Measurements from ENCODE around the gene NT5E.

NT5E gene

DNA sequence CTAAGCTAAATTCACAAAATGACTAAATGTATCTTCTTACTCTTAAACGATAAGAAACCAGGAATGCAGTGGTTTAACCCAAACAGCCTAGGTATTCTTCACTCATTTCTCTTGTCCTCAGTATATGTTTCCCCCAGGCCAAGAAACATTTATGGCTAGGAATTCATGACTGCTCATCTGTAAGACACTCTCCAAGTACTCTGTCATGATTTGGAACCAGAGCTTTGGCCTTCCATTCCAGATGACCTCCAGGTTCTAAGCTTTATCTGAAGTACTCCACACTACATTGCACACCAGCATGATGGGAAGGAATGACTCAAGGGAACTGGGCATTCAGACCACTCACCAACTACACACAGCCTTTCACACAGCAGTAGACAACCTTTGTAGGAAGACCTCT lies 29.3 kb downstream of the NT5E start:
- no peaks in the 10 kb centered on the region for H3K9me2 ChIP-seq (replicated peaks; ENCODE audit: insufficient read depth, low read length)
- H3K9me3 ChIP-seq (replicated peaks; ENCODE audit: insufficient read depth, low read length): no peaks in the 10 kb centered on the region
- no peak for DNase-seq
- H3K79me2 ChIP-seq (ENCODE audit: low read length): no peaks in the 10 kb centered on the region
- no peak overlapping the region for H3K27ac ChIP-seq (ENCODE audit: low read length)
- no peaks in the 10 kb centered on the region for H3K36me3 ChIP-seq (replicated peaks; ENCODE audit: insufficient read depth, low read length)
- H3F3A ChIP-seq (ENCODE audit: insufficient read depth, low read length): no peaks in the 10 kb centered on the region
- TF ChIP-seq, protein P1, sequence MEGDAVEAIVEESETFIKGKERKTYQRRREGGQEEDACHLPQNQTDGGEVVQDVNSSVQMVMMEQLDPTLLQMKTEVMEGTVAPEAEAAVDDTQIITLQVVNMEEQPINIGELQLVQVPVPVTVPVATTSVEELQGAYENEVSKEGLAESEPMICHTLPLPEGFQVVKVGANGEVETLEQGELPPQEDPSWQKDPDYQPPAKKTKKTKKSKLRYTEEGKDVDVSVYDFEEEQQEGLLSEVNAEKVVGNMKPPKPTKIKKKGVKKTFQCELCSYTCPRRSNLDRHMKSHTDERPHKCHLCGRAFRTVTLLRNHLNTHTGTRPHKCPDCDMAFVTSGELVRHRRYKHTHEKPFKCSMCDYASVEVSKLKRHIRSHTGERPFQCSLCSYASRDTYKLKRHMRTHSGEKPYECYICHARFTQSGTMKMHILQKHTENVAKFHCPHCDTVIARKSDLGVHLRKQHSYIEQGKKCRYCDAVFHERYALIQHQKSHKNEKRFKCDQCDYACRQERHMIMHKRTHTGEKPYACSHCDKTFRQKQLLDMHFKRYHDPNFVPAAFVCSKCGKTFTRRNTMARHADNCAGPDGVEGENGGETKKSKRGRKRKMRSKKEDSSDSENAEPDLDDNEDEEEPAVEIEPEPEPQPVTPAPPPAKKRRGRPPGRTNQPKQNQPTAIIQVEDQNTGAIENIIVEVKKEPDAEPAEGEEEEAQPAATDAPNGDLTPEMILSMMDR (IDR thresholded peaks at IDR 0.05; ENCODE audit: low read length): no peak
- TF ChIP-seq EZH2 (optimal IDR thresholded peaks at IDR 0.05; ENCODE audit: low read depth, low read length): no peak
- no peak for TF ChIP-seq EZH2phosphoT487 (IDR thresholded peaks at IDR 0.05; ENCODE audit: low read length)
- H2AFZ ChIP-seq (ENCODE audit: low read length): no peak overlapping the region
- no peaks in the 10 kb centered on the region for H3K27me3 ChIP-seq (replicated peaks; ENCODE audit: insufficient read depth, low read length)
- H3K4me3 ChIP-seq (ENCODE audit: low read length): no peak overlapping the region
- no peak overlapping the region for H3K9ac ChIP-seq (ENCODE audit: low read length)
- H3K4me1 ChIP-seq (ENCODE audit: low read length): no peaks in the 10 kb centered on the region
- H4K20me1 ChIP-seq (ENCODE audit: insufficient read depth, low read length): no peaks in the 10 kb centered on the region
- H3K4me2 ChIP-seq (ENCODE audit: low read depth, low read length): no peak overlapping the region

DNA sequence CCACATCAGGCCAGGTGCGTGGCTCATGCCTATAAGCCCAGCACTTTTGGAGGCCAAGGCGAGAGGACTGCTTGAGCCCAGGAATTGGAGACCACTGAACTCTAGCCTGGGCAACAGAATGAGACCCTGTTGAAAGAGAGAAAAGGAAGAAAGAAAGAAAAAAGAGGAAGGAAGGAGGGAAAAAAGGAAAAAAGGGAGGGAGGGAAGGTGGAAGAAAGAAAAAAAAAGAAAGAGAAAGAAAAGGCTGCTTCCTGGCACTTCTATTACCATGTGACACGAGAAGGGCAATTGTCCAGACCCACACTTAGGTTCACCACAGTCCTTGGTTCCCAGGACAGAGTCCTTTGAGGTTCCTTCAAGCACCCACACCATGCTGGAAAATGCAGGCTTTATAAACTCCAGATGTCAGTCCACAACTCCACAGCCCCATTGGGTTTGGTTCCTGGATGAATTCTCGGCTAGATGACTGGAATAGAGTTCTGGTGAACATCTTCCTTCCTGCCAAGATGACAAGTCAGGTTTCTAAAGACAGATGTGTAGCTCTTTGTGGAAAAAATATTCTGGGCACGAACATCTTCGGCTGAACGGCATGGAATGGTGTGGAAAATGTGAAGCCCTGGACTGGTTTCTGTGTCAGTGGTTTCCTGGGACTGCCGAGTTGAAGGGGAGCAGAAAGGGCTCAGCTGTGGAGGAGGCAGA lies 32.5 kb downstream of the NT5E start:
- Histone ChIP-seq H3K27ac (ENCODE audit: low read length) (no peak overlapping the region), H3K9me3 (replicated peaks; ENCODE audit: insufficient read depth, low read length) (no peaks in the 10 kb centered on the region), H2AFZ (ENCODE audit: low read length) (no peak overlapping the region), H3K27me3 (replicated peaks; ENCODE audit: insufficient read depth, low read length) (no peaks in the 10 kb centered on the region), H4K20me1 (ENCODE audit: insufficient read depth, low read length) (no peaks in the 10 kb centered on the region), H3K79me2 (ENCODE audit: low read length) (no peaks in the 10 kb centered on the region), H3K4me3 (ENCODE audit: low read length) (no peak overlapping the region), H3K36me3 (replicated peaks; ENCODE audit: insufficient read depth, low read length) (no peaks in the 10 kb centered on the region), H3K4me2 (ENCODE audit: low read depth, low read length) (no peak overlapping the region), H3K9me2 (replicated peaks; ENCODE audit: insufficient read depth, low read length) (no peaks in the 10 kb centered on the region), H3K9ac (ENCODE audit: low read length) (no peak overlapping the region), H3F3A (ENCODE audit: insufficient read depth, low read length) (no peaks in the 10 kb centered on the region), H3K4me1 (ENCODE audit: low read length) (no peaks in the 10 kb centered on the region)
- TF ChIP-seq EZH2 (optimal IDR thresholded peaks at IDR 0.05; ENCODE audit: low read depth, low read length): no peak
- no peak for TF ChIP-seq EZH2phosphoT487 (IDR thresholded peaks at IDR 0.05; ENCODE audit: low read length)
- TF ChIP-seq, protein P1 (IDR thresholded peaks at IDR 0.05; ENCODE audit: low read length): no peak
- no peak for DNase-seq

DNA sequence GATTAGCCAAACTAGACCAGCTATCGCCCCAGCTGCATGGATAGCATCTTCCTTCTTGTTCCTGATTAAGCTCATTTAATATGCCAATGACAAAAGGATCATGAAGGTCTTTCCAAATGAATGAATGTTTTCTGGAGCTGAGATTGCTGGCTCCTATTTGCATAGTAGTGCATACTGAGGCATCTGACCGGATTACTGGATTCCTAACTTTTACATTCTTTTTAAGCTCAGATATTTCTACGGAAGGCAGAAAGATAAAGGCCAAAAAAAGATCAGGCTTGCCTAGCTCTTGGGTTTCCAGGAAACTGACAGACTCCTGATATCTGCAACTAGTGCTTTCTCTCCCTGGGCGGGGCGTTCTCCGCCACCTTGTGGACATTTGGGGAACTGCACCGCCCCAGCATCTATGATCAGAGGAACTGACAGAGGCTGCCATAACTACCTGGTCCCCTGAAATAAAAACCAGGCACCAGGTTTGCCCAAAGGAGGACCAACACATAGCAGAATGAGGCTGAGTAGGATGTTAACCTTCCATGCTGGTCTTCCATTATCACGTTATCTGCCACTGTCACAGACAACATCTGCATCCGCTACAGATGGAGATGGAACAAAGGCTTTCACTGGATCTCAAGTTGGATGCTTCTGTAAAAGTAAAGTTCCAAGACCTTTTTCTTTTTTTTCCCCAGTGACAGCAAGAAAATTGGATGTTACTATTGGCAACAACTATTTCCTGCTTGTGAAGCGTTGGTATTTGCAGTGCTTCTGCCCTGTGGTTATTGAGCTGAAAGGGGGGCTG lies 33.2 kb downstream of the NT5E start:
- H3K9me2 ChIP-seq (replicated peaks; ENCODE audit: insufficient read depth, low read length): no peaks in the 10 kb centered on the region
- H3K9me3 ChIP-seq (replicated peaks; ENCODE audit: insufficient read depth, low read length): no peaks in the 10 kb centered on the region
- H4K20me1 ChIP-seq (ENCODE audit: insufficient read depth, low read length): no peaks in the 10 kb centered on the region
- no peaks in the 10 kb centered on the region for H3K4me1 ChIP-seq (ENCODE audit: low read length)
- peak; percentile 71 for DNase-seq
- H3K36me3 ChIP-seq (replicated peaks; ENCODE audit: insufficient read depth, low read length): no peaks in the 10 kb centered on the region
- no peak overlapping the region for H3K9ac ChIP-seq (ENCODE audit: low read length)
- no peaks in the 10 kb centered on the region for H3F3A ChIP-seq (ENCODE audit: insufficient read depth, low read length)
- H3K27ac ChIP-seq (ENCODE audit: low read length): no peak overlapping the region
- no peaks in the 10 kb centered on the region for H3K27me3 ChIP-seq (replicated peaks; ENCODE audit: insufficient read depth, low read length)
- TF ChIP-seq EZH2phosphoT487 (IDR thresholded peaks at IDR 0.05; ENCODE audit: low read length): no peak
- TF ChIP-seq, protein P1 (IDR thresholded peaks at IDR 0.05; ENCODE audit: low read length): peak; percentile 99
- no peak overlapping the region for H3K4me3 ChIP-seq (ENCODE audit: low read length)
- no peak overlapping the region for H3K4me2 ChIP-seq (ENCODE audit: low read depth, low read length)
- H3K79me2 ChIP-seq (ENCODE audit: low read length): no peaks in the 10 kb centered on the region
- no peak overlapping the region for H2AFZ ChIP-seq (ENCODE audit: low read length)
